ENCODE results near the gene LDLRAD4. TPM values are rescaled to one million over a fixed set of nuclear protein-coding genes. Genes with fewer than 3 reads are reported as not detected.

LDLRAD4 gene
- total and polyA plus RNA-seq, 2 experiments from 2014 or later = 0.73 to 1.9 TPM

GRCh38 chr18:13214609-13215008 lies 4.0 kb upstream of the LDLRAD4 start:
- TF ChIP-seq CTCF (conservative IDR thresholded peaks at IDR 0.05; ENCODE audit: low read depth in 2 of 2) (no peak), ETS1 (IDR thresholded peaks at IDR 0.05) (no peak), STAT1 (IDR thresholded peaks at IDR 0.05; ENCODE audit: unreplicated experiment) (no peak), EZH2phosphoT487 (IDR thresholded peaks at IDR 0.05; ENCODE audit: unreplicated experiment) (no peak), REST (IDR thresholded peaks at IDR 0.05; ENCODE audit: unreplicated experiment) (no peak), JUNB (IDR thresholded peaks at IDR 0.05; ENCODE audit: unreplicated experiment) (no peak), CREB1 (CRISPR knock-in tag; IDR thresholded peaks at IDR 0.05; ENCODE audit: low read depth) (no peak), ZNF462 (CRISPR knock-in tag; IDR thresholded peaks at IDR 0.05) (no peak), ZNF114 (CRISPR knock-in tag; IDR thresholded peaks at IDR 0.05) (no peak), ZNF331 (CRISPR knock-in tag; IDR thresholded peaks at IDR 0.05; ENCODE audit: low read depth) (no peak), POLR2AphosphoS5 (IDR thresholded peaks at IDR 0.05; ENCODE audit: low read depth) (no peak), EZH2 (IDR thresholded peaks at IDR 0.05; ENCODE audit: low read depth, unreplicated experiment) (no peak), NANOG (IDR thresholded peaks at IDR 0.05; ENCODE audit: borderline replicate concordance) (no peak)
- H3K27me3 ChIP-seq (ENCODE audit: insufficient read depth) = peaks cover 43% of the 10 kb centered on the region
- no peaks in the 10 kb centered on the region; the same call in 1 of the 2 replicates for H3K36me3 ChIP-seq (ENCODE audit: insufficient read depth)
- no peak overlapping the region for H3K27ac ChIP-seq (ENCODE audit: low read depth)
- no peak overlapping the region for H2AFZ ChIP-seq
- no peaks in the 10 kb centered on the region for H3K9me2 ChIP-seq (ENCODE audit: insufficient read depth)
- Mint-ChIP-seq H3K4me3 (no peak overlapping the region), H3K9me3 (peaks cover 2% of the 10 kb centered on the region; the same call in 1 of the 3 replicates), H3K27ac (no peak overlapping the region), H3K27me3 (ENCODE audit: insufficient read depth, low read depth, poor library complexity) (peaks cover 34% of the 10 kb centered on the region), H3K36me3 (ENCODE audit: low read depth) (no peaks in the 10 kb centered on the region; the same call in 2 of the 3 replicates), H3K4me1 (peaks cover 9% of the 10 kb centered on the region)
- DNase-seq (ENCODE audit: low spot score) = no peak
- ATAC-seq = no peak
- H4K20me1 ChIP-seq (replicated peaks; ENCODE audit: insufficient read depth) = no peaks in the 10 kb centered on the region
- H3K4me3 ChIP-seq = no peak overlapping the region
- H3F3A ChIP-seq (replicated peaks; ENCODE audit: low read depth) = no peaks in the 10 kb centered on the region; the same call in 1 of the 2 replicates
- H3K79me2 ChIP-seq (replicated peaks; ENCODE audit: insufficient read depth) = no peaks in the 10 kb centered on the region
- no peak overlapping the region for H3K4me2 ChIP-seq
- H3K4me1 ChIP-seq (ENCODE audit: insufficient read depth) = peaks cover 12% of the 10 kb centered on the region

Measured in GM23338 (cell line).